ENCODE results near the gene VPS45.
A peak's percentile ranks its signal among the peaks of the same experiment; 100 is the strongest.
"Not testable (repeated sequence)": the region's sequence is repeated elsewhere in the genome, so short reads cannot be mapped to it uniquely, and the experiment has no call there.

VPS45 gene

GRCh38 chr1:150135400-150135799 is 67.8 kb downstream of the VPS45 start:
- DNase-seq = not testable (repeated sequence)

GRCh38 chr1:150138044-150138443 is 70.5 kb downstream of the VPS45 start:
- no peak for DNase-seq

GRCh38 chr1:150141452-150141851 is 73.9 kb downstream of the VPS45 start:
- DNase-seq = no peak

- DNase-seq = no peak
Measured at GRCh38 chr1:150142083-150142482, 74.5 kb downstream of the VPS45 start.

- DNase-seq = no peak
Measured at GRCh38 chr1:150144606-150145005, 77.0 kb downstream of the VPS45 start.

GRCh38 chr1:150146016-150146415 is 78.4 kb downstream of the VPS45 start:
- not testable (repeated sequence) for DNase-seq

GRCh38 chr1:150146849-150147542 is 79.4 kb downstream of the VPS45 start:
- DNase-seq = no peak

GRCh38 chr1:150148837-150149270 is 81.3 kb downstream of the VPS45 start:
- no peak for DNase-seq

GRCh38 chr1:150149271-150150132 is 81.9 kb downstream of the VPS45 start, which contains the start of gene PLEKHO1:
TSS of gene PLEKHO1 (plus strand) at chr1:150149916. CDS start at chr1:150150258, 342 bp downstream.
- DNase-seq = peak; percentile 66

GRCh38 chr1:150150133-150151021 is 82.8 kb downstream of the VPS45 start:
- DNase-seq = no peak

- no peak for DNase-seq
Measured at GRCh38 chr1:150151291-150152181, 84.0 kb downstream of the VPS45 start.

GRCh38 chr1:150152182-150152536 is 84.6 kb downstream of the VPS45 start:
- no peak for DNase-seq

- DNase-seq = no peak
Measured at GRCh38 chr1:150152772-150153456, 85.3 kb downstream of the VPS45 start.

GRCh38 chr1:150154143-150154542 is 86.6 kb downstream of the VPS45 start:
- no peak for DNase-seq

- no peak for DNase-seq
Measured at GRCh38 chr1:150155413-150156071, 88.0 kb downstream of the VPS45 start.

GRCh38 chr1:150156868-150157603 is 89.5 kb downstream of the VPS45 start:
- DNase-seq = no peak

- DNase-seq = no peak
Measured at GRCh38 chr1:150159550-150159949, 92.0 kb downstream of the VPS45 start.

- DNase-seq = no peak
Measured at GRCh38 chr1:150160964-150161621, 93.5 kb downstream of the VPS45 start.

All from NCI-H2029 (cell line).